ENCODE measurements around the gene ABCA13. TPM values are rescaled to one million over a fixed set of nuclear protein-coding genes. Genes with fewer than 3 reads are reported as not detected.
A peak's percentile ranks its signal among the peaks of the same experiment; 100 is the strongest.

ABCA13 gene
- total RNA-seq, 1 donor from 2014 or later: 0.34 TPM

- Mint-ChIP-seq H3K4me1 (ENCODE audit: low read depth, unreplicated experiment) (peaks cover 11% of the 10 kb centered on the region), H3K27ac (ENCODE audit: unreplicated experiment) (no peak overlapping the region), H3K9me3 (ENCODE audit: unreplicated experiment) (peaks cover 10% of the 10 kb centered on the region), H3K4me3 (ENCODE audit: unreplicated experiment) (no peak overlapping the region), H3K36me3 (ENCODE audit: low read depth, unreplicated experiment) (no peaks in the 10 kb centered on the region), H3K27me3 (ENCODE audit: low read depth, unreplicated experiment) (no peaks in the 10 kb centered on the region)
- FAIRE-seq (no peak), DNase-seq (ENCODE audit: low read depth) (no peak)
- H3K27ac ChIP-seq (ENCODE audit: low read depth, low read length): no peak overlapping the region
- peaks cover 5% of the 10 kb centered on the region for H3K4me1 ChIP-seq (ENCODE audit: insufficient read depth, low read length)
- H3K4me3 ChIP-seq (ENCODE audit: insufficient read depth, low read depth, low read length): no peak overlapping the region
- H3K27me3 ChIP-seq (ENCODE audit: insufficient read depth, low read length): no peaks in the 10 kb centered on the region
- H3K9me3 ChIP-seq (ENCODE audit: insufficient read depth, low read depth, low read length): peaks cover 5% of the 10 kb centered on the region
- no peak for TF ChIP-seq CTCF (IDR thresholded peaks at IDR 0.05; ENCODE audit: insufficient read depth, low read depth, low read length)
- no peak for TF ChIP-seq EZH2 (IDR thresholded peaks at IDR 0.05; ENCODE audit: insufficient read depth, low read length)
- H3K79me2 ChIP-seq (ENCODE audit: insufficient read depth, low read length): no peaks in the 10 kb centered on the region
- no peak overlapping the region for H3K4me2 ChIP-seq (ENCODE audit: low read length)
- H2AFZ ChIP-seq (ENCODE audit: low read depth, low read length): no peak overlapping the region
- H3K36me3 ChIP-seq (ENCODE audit: insufficient read depth, low read length): no peaks in the 10 kb centered on the region
- H3K9ac ChIP-seq (ENCODE audit: low read length): no peak overlapping the region
- H4K20me1 ChIP-seq (ENCODE audit: insufficient read depth, low read length): no peaks in the 10 kb centered on the region
Measured at GRCh38 chr7:48387932-48388331, 216.7 kb downstream of the ABCA13 start.

GRCh38 chr7:48388911-48389310 is 217.7 kb downstream of the ABCA13 start:
- no peak overlapping the region for H3K4me3 ChIP-seq (ENCODE audit: insufficient read depth, low read depth, low read length)
- no peaks in the 10 kb centered on the region for H3K36me3 Mint-ChIP-seq (ENCODE audit: low read depth, unreplicated experiment)
- H3K27me3 ChIP-seq (ENCODE audit: insufficient read depth, low read length): no peaks in the 10 kb centered on the region
- H3K9ac ChIP-seq (ENCODE audit: low read length): no peak overlapping the region
- no peaks in the 10 kb centered on the region for H3K79me2 ChIP-seq (ENCODE audit: insufficient read depth, low read length)
- no peaks in the 10 kb centered on the region for H3K36me3 ChIP-seq (ENCODE audit: insufficient read depth, low read length)
- H3K4me2 ChIP-seq (ENCODE audit: low read length): no peak overlapping the region
- FAIRE-seq (no peak), DNase-seq (ENCODE audit: low read depth) (no peak)
- H3K4me1 ChIP-seq (ENCODE audit: insufficient read depth, low read length): peaks cover 5% of the 10 kb centered on the region
- peaks cover 12% of the 10 kb centered on the region for H3K9me3 Mint-ChIP-seq (ENCODE audit: unreplicated experiment)
- peaks cover 5% of the 10 kb centered on the region for H3K9me3 ChIP-seq (ENCODE audit: insufficient read depth, low read depth, low read length)
- no peaks in the 10 kb centered on the region for H4K20me1 ChIP-seq (ENCODE audit: insufficient read depth, low read length)
- TF ChIP-seq CTCF (IDR thresholded peaks at IDR 0.05; ENCODE audit: insufficient read depth, low read depth, low read length) (no peak), EZH2 (IDR thresholded peaks at IDR 0.05; ENCODE audit: insufficient read depth, low read length) (no peak)
- peaks cover 11% of the 10 kb centered on the region for H3K4me1 Mint-ChIP-seq (ENCODE audit: low read depth, unreplicated experiment)
- no peak overlapping the region for H3K27ac ChIP-seq (ENCODE audit: low read depth, low read length)
- no peak overlapping the region for H2AFZ ChIP-seq (ENCODE audit: low read depth, low read length)
- H3K27me3 Mint-ChIP-seq (ENCODE audit: low read depth, unreplicated experiment): no peaks in the 10 kb centered on the region
- H3K4me3 Mint-ChIP-seq (ENCODE audit: unreplicated experiment): no peak overlapping the region
- H3K27ac Mint-ChIP-seq (ENCODE audit: unreplicated experiment): no peak overlapping the region

GRCh38 chr7:48389977-48390376 is 218.7 kb downstream of the ABCA13 start:
- no peak overlapping the region for H2AFZ ChIP-seq (ENCODE audit: low read depth, low read length)
- H4K20me1 ChIP-seq (ENCODE audit: insufficient read depth, low read length): no peaks in the 10 kb centered on the region
- Mint-ChIP-seq H3K36me3 (ENCODE audit: low read depth, unreplicated experiment) (no peaks in the 10 kb centered on the region), H3K4me3 (ENCODE audit: unreplicated experiment) (no peak overlapping the region), H3K27ac (ENCODE audit: unreplicated experiment) (peak overlapping the region; percentile 77), H3K9me3 (ENCODE audit: unreplicated experiment) (peaks cover 16% of the 10 kb centered on the region), H3K27me3 (ENCODE audit: low read depth, unreplicated experiment) (peaks cover 4% of the 10 kb centered on the region), H3K4me1 (ENCODE audit: low read depth, unreplicated experiment) (peaks cover 11% of the 10 kb centered on the region)
- H3K36me3 ChIP-seq (ENCODE audit: insufficient read depth, low read length): no peaks in the 10 kb centered on the region
- H3K4me3 ChIP-seq (ENCODE audit: insufficient read depth, low read depth, low read length): no peak overlapping the region
- H3K9me3 ChIP-seq (ENCODE audit: insufficient read depth, low read depth, low read length): peaks cover 5% of the 10 kb centered on the region
- DNase-seq (ENCODE audit: low read depth) (peak; percentile 35), FAIRE-seq (no peak)
- H3K9ac ChIP-seq (ENCODE audit: low read length): no peak overlapping the region
- peak overlapping the region; percentile 12 for H3K4me2 ChIP-seq (ENCODE audit: low read length)
- H3K27ac ChIP-seq (ENCODE audit: low read depth, low read length): no peak overlapping the region
- H3K27me3 ChIP-seq (ENCODE audit: insufficient read depth, low read length): no peaks in the 10 kb centered on the region
- no peak for TF ChIP-seq CTCF (IDR thresholded peaks at IDR 0.05; ENCODE audit: insufficient read depth, low read depth, low read length)
- no peak for TF ChIP-seq EZH2 (IDR thresholded peaks at IDR 0.05; ENCODE audit: insufficient read depth, low read length)
- H3K79me2 ChIP-seq (ENCODE audit: insufficient read depth, low read length): no peaks in the 10 kb centered on the region
- H3K4me1 ChIP-seq (ENCODE audit: insufficient read depth, low read length): peaks cover 5% of the 10 kb centered on the region
